Cardiac muscle cell (in vitro differentiated cells and primary cell): ENCODE data around the gene UBE2G1. TPM values are rescaled to one million over a fixed set of nuclear protein-coding genes. Genes with fewer than 3 reads are reported as not detected.

Source experiments
- DNase-seq, 2 donors: peaks; one replicate each; pipeline versions ENCODE4 v3.0.0 to v3.0.0-alpha.2; 2010 to 2017; ENCODE audit warnings: low read depth in 1 of 2, low spot score in 1 of 2
- H3K27ac ChIP-seq: fragments of 200-600 bp; sonication (generic); 2 replicates; pipeline ENCODE4 v1.5.1; 2016
- H3K27me3 ChIP-seq: fragments of 200-600 bp; sonication (generic); 2 replicates; pipeline ENCODE4 v1.6.0; 2016; ENCODE audit warnings: control low read depth
- H3K36me3 ChIP-seq: fragments of 200-600 bp; sonication (generic); 2 replicates; pipeline ENCODE4 v1.5.1; 2016; ENCODE audit warnings: control low read depth
- H3K4me1 ChIP-seq: fragments of 200-600 bp; sonication (generic); 2 replicates; pipeline ENCODE4 v1.8.1; 2017; ENCODE audit warnings: low read depth, mild to moderate bottlenecking, mixed run types
- H3K4me3 ChIP-seq: fragments of 200-600 bp; sonication (generic); 2 replicates; pipeline ENCODE4 v1.5.1; 2016; ENCODE audit warnings: mild to moderate bottlenecking
- H3K9me3 ChIP-seq: fragments of 200-600 bp; sonication (generic); 2 replicates; pipeline ENCODE4 v1.5.1; 2017; ENCODE audit warnings: low read depth, mild to moderate bottlenecking, control low read depth
- polyA plus RNA-seq: library from polyadenylated mRNA; unstranded; fragments of >200 nt; fragmentation: Nextera tagmentation; extraction: Ambion mirVana; gene quantifications from 2 replicates; pipeline ENCODE4 v1.2.1, GENCODE V29; 2016
- total RNA-seq: library from RNA; depleted of rRNA; stranded (reverse); fragments of >200 nt; gene quantifications from 2 replicates; pipeline ENCODE4 v1.2.3, GENCODE V29; 2016
- TF ChIP-seq, protein P1 (sequence below): IDR thresholded peaks from 2 replicates; pipeline ENCODE4 v1.5.1; 2012; ENCODE audit warnings: low read depth, mild to moderate bottlenecking, low read length

Gene UBE2G1
- total and polyA plus RNA-seq, 2 experiments from 2014 or later: 99.0 to 107 TPM

DNA sequence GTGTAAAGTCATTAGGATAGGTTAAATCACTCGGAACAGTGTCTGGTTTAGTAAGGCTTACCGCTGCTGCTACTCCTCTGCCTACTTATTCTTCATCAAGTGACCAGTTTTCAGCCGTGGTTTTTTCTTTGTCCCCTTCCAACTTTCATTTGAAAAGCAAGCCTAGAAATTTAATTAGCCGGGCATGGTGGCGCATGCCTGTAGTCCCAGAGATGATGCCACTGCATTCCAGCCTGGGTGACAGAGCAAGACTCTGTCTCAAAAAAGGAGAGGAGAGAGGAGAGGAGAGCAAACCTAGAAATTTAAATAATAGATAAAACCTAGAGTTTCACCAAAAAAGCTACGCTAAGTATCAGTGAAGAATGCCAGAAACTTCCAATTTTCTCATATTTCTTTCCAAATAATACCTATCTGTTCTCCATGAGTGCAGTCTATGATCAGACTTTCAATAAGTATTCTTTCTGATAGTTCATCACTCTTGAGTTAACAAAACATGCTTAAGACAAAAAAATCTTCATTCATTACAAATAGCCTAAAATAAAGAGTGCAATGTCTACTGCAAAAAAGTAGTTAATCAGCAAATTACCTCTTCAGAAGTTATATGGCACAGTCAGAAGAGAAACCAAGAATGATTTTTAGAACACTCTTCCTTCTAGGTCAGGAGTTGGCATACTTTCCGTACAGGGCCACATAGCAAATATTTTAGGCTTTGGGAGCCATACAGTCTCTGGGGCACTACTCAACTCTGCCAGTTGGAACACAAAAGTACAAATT, 117.8 kb downstream of the UBE2G1 start:
- TF ChIP-seq, protein P1, sequence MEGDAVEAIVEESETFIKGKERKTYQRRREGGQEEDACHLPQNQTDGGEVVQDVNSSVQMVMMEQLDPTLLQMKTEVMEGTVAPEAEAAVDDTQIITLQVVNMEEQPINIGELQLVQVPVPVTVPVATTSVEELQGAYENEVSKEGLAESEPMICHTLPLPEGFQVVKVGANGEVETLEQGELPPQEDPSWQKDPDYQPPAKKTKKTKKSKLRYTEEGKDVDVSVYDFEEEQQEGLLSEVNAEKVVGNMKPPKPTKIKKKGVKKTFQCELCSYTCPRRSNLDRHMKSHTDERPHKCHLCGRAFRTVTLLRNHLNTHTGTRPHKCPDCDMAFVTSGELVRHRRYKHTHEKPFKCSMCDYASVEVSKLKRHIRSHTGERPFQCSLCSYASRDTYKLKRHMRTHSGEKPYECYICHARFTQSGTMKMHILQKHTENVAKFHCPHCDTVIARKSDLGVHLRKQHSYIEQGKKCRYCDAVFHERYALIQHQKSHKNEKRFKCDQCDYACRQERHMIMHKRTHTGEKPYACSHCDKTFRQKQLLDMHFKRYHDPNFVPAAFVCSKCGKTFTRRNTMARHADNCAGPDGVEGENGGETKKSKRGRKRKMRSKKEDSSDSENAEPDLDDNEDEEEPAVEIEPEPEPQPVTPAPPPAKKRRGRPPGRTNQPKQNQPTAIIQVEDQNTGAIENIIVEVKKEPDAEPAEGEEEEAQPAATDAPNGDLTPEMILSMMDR: no peak
- no peaks in the 10 kb centered on the region for H3K27me3 ChIP-seq
- H3K36me3 ChIP-seq: no peaks in the 10 kb centered on the region
- no peak overlapping the region for H3K4me3 ChIP-seq
- no peak overlapping the region for H3K27ac ChIP-seq
- no peaks in the 10 kb centered on the region for H3K9me3 ChIP-seq
- no peak for DNase-seq
- H3K4me1 ChIP-seq: peaks cover 4% of the 10 kb centered on the region

GRCh38 chr17:4247971-4248388, 118.5 kb downstream of the UBE2G1 start:
- TF ChIP-seq, protein P1: no peak
- Histone ChIP-seq H3K27ac (no peak overlapping the region), H3K27me3 (no peaks in the 10 kb centered on the region), H3K4me3 (no peak overlapping the region), H3K9me3 (no peaks in the 10 kb centered on the region), H3K4me1 (peaks cover 4% of the 10 kb centered on the region), H3K36me3 (no peaks in the 10 kb centered on the region)
- DNase-seq: no peak

DNA sequence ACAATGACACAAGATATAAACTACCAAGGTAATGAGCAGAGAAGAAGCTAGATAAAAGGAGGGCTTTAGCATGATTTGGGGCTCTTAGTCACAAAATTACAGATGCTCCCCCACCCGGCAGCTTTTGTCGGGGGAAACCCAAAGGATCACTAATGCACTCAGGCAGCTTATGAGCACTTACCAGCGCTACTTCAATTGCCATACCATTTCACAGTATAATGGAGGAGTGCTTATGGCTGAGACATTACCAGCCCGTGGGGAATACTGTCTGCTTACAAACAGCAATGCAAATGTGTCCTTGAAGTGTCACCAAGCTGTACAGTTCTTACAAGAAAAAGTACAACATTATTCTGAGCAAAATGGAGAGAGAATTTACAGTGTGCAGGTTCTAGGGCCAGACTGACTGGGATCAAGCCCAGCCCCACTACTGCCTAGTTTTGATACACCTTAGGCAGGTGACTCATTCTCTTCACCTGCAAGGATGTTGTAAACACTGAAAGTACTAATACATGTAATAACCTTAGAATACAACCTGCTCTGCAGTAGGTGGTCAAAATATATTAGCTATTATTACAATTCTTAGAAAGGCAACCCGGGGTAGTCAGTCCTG, 119.0 kb downstream of the UBE2G1 start:
- peaks cover 4% of the 10 kb centered on the region for H3K4me1 ChIP-seq
- H3K9me3 ChIP-seq: no peaks in the 10 kb centered on the region
- no peak for DNase-seq
- TF ChIP-seq, protein P1: no peak
- H3K27me3 ChIP-seq: no peaks in the 10 kb centered on the region
- H3K4me3 ChIP-seq: no peak overlapping the region
- H3K36me3 ChIP-seq: no peaks in the 10 kb centered on the region
- no peak overlapping the region for H3K27ac ChIP-seq

DNA sequence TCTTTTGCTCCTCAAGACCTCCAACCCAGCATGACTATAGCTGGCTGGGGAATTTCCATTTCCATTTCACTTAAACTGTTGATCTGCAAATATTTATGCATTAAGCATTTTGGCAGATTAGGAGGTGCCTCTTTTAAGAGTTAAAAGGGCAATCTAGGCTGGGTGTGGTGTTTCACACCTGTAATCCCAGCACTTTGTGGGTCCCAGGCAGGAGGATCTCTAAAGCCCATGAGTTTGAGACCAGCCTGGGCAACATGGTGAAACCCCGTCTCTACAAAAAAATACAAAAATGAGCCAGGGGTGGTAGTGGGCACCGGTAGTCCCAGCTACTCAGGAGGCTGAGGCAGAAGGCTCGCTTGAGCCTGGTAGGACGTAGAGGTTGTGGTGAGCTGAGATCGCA, 119.8 kb downstream of the UBE2G1 start:
- TF ChIP-seq, protein P1: no peak
- H3K27ac ChIP-seq: no peak overlapping the region
- no peak overlapping the region for H3K4me3 ChIP-seq
- peaks cover 4% of the 10 kb centered on the region for H3K4me1 ChIP-seq
- no peaks in the 10 kb centered on the region for H3K36me3 ChIP-seq
- no peak for DNase-seq
- no peaks in the 10 kb centered on the region for H3K27me3 ChIP-seq
- H3K9me3 ChIP-seq: no peaks in the 10 kb centered on the region

GRCh38 chr17:4241535-4241934, 124.9 kb downstream of the UBE2G1 start:
- Histone ChIP-seq H3K27ac (no peak overlapping the region), H3K4me1 (no peaks in the 10 kb centered on the region), H3K36me3 (peaks cover 18% of the 10 kb centered on the region), H3K4me3 (no peak overlapping the region), H3K9me3 (no peaks in the 10 kb centered on the region), H3K27me3 (no peaks in the 10 kb centered on the region)
- DNase-seq: no peak
- TF ChIP-seq, protein P1: no peak
